ENCODE results near the gene OR51Q1.

The OR51Q1 gene

DNA sequence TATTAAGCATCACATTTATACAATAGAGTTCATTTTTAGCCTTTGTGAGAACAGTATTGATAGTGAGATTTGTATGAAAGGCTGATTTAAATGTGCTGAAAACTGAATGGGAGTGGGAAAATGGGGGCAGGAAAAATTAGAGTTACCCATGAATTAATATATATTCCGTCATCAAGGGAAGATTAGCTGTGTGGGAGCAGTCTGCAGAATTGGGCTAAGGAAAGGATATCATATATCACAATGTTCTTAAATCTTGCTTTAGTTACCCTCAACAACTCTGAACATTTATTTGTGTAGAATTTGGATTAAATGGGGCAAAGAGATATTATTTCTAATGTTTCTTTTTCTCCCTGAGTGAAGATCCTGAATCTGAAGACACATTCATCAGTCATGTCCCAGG lies at the start of gene OR51Q1:
OR51Q1 (plus strand) TSS at position 301 of the 400 bp plus-strand sequence; CDS start at position 391, 90 bp downstream.
- no peak for DNase-seq

GRCh38 chr11:5380740-5381342 lies 41.1 kb upstream of the OR51Q1 start:
- DNase-seq = no peak

DNA sequence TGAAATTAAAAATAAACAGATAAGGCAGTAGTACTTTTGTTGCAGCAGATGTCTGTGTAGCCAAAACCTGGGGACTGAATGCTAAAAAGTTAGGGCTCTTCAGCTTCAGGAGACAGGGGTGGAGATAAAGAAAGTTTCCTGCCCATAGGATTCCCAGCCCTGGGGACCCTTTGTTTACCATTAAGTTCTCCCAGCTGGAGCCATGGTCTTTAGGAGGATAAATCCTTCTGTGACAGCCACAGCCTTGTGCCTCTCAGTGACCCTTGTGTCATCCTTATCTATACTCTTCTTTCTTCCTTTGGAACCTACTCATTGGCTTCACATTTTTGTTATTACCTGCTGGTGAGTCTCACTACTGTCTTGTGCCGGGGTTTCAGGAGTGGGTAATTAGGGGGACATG lies 38.3 kb upstream of the OR51Q1 start, which contains the start of gene OR51M1:
OR51M1 (plus strand) TSS at position 237 of the 400 bp plus-strand sequence. CDS start 5,587 bp downstream, outside the sequence.
- DNase-seq = no peak

GRCh38 chr11:5384335-5384734 lies 37.6 kb upstream of the OR51Q1 start:
- DNase-seq = no peak

GRCh38 chr11:5390210-5390609 lies 31.7 kb upstream of the OR51Q1 start:
- no peak for DNase-seq

- DNase-seq = no peak
Measured at GRCh38 chr11:5394091-5394490, 27.8 kb upstream of the OR51Q1 start.

GRCh38 chr11:5398936-5399335 lies 23.0 kb upstream of the OR51Q1 start:
- no peak for DNase-seq

DNA sequence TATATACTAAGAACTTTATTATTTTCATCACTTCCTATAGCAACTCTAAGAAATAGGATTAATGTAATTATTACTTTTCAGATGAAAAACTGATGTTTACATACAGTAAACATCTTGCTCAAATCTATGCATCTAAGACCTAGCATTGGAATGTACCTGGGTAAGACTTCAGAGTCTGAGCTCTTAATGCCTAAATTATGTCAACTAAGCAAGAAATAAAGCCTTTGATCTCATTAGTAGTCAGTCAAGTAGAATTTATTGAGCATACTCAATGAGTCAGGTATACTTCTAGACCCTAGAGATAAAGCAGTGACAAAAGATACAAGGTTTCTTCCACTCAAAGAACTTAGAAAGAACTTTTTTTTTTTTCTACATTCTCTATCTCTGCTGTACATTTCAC lies 16.7 kb upstream of the OR51Q1 start:
- DNase-seq = no peak

- DNase-seq = no peak
Measured at GRCh38 chr11:5420993-5421392, 918 bp upstream of the OR51Q1 start.

GRCh38 chr11:5423131-5423530 lies 1.2 kb downstream of the OR51Q1 start:
- no peak for DNase-seq

DNA sequence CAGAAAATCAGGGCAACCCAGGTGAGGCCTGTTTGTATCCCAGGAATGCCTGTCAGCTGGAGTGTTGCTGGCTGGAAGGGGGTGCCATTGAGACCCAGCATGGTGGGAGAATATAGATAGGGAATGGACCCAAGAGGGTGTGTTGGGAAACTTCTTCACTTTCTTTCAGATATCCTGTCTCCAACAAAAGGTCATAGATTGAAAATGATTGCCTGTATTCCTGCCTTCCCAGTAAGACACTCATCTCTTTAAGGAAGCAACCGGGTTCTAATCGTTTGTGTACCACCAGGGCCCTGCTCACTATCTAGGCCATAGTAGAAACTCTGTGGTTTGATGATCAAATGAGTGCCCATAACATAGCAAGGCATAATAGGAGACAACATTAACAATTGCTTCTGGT lies 19.5 kb downstream of the OR51Q1 start, which contains the start of gene OR51I1:
OR51I1 (minus strand) TSS at position 101 of the 400 bp plus-strand sequence; CDS start at position 101, 0 bp downstream.
- DNase-seq = no peak

- DNase-seq = no peak
Measured at GRCh38 chr11:5443835-5444393, 22.0 kb downstream of the OR51Q1 start.

DNA sequence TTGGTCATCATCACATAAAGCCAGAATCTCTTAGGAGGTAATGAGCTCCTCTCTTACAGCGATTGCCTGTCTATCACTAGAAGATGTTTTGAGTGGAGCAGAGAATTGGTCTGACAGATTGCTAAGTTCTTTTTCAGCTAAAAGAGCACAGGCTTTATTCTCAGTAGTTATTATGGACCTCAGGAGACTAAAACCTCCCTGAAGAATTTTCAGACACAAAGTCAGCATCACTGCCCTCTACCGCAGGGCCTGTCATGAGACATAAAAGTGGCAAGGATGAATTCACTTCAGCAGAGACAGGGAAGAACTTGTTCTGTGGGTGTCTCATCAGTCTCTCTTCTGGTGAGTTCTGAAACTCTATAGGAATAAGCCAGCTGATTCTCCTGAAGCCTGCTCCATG lies 27.1 kb downstream of the OR51Q1 start, which contains the start of gene OR51I2:
OR51I2 (plus strand) TSS at position 301 of the 400 bp plus-strand sequence. CDS start 4,166 bp downstream, outside the sequence.
- DNase-seq = no peak

DNA sequence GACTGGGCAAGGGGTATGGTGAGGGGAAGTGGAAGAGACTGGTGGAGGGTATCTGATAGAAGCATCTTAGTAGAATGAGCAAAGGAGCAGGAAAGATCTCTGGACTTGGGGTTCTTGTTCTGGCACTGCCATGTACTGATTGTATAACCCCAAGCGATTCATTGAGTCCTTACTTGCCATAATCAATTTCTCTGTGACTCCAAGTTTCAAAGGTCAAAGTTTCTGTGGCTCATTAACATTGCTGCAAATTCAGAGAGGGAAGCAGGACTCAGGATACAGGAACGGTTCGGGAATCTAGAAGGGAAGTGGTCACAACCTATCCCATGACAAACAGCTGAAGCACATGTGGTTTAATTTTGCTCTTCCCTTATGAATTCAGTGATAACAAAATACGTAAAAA lies 27.5 kb downstream of the OR51Q1 start:
- DNase-seq = no peak

- no peak for DNase-seq
Measured at GRCh38 chr11:5460983-5461621, 39.2 kb downstream of the OR51Q1 start.

DNA sequence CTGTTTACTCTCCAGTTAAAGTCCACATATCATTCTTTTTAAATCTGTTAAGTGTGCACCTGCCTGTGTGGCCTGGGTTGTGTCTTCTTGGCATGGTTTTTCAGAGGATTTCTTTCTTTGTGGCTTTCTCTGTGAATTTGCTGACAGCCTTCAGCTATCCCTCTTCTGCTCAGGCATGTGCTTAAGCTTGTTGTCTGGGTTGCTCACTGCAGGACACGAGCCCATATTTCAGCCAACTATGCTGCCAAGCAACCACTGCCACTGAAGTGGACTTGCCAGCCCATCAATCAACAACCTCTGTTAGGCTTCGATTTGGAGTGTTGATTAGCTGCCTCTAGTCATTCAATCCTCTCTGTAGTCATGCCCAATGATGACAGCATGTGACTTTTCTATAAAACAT lies 45.6 kb downstream of the OR51Q1 start:
- no peak for DNase-seq
